Fibroblast of lung (primary cell): ENCODE data around the gene SEPTIN5. TPM values are rescaled to one million over a fixed set of nuclear protein-coding genes. Genes with fewer than 3 reads are reported as not detected.

Source experiments
- DNase-seq, 2 donors: peaks; one replicate each; pipeline versions ENCODE4 v3.0.0 to v3.0.0-alpha.2; 2010; ENCODE audit warnings: low read depth in 2 of 2
- H2AFZ ChIP-seq: 2 replicates; pipeline ENCODE4 v1.5.1; 2012; ENCODE audit warnings: low read length, control low read depth, inconsistent platforms
- H3K27ac ChIP-seq: 2 replicates; pipeline ENCODE4 v1.5.1; 2011; ENCODE audit warnings: low read length, control low read depth; ENCODE audit not compliant: insufficient read depth
- H3K27me3 ChIP-seq: 2 replicates; pipeline ENCODE4 v1.5.1; 2011; ENCODE audit warnings: mild to moderate bottlenecking, low read length; ENCODE audit not compliant: control insufficient read depth, insufficient read depth
- H3K36me3 ChIP-seq: 2 replicates; pipeline ENCODE4 v1.5.1; 2011; ENCODE audit warnings: low read length; ENCODE audit not compliant: control insufficient read depth, insufficient read depth
- H3K4me1 ChIP-seq: 2 replicates; pipeline ENCODE4 v1.5.1; 2011; ENCODE audit warnings: low read length; ENCODE audit not compliant: control insufficient read depth, insufficient read depth; ENCODE audit errors: extremely low read depth
- H3K4me2 ChIP-seq: 2 replicates; pipeline ENCODE4 v1.5.1; 2011; ENCODE audit warnings: low read length, control low read depth; ENCODE audit not compliant: insufficient read depth; ENCODE audit errors: extremely low read depth
- H3K4me3 ChIP-seq, 4 experiments: fragments of 200-600 bp in 1 of 4; sonication (generic) in 1 of 4; replicated peaks in 1 of 4; 2 replicates each; pipeline ENCODE4 v1.5.1; 2011 to 2016; ENCODE audit warnings: low read length in 4 of 4, low read depth in 3 of 4, mild to moderate bottlenecking in 3 of 4, control low read depth in 2 of 4, inconsistent platforms in 1 of 4, mixed read lengths in 1 of 4; ENCODE audit not compliant: insufficient read depth in 1 of 4; ENCODE audit errors: control extremely low read depth in 1 of 4
- H3K79me2 ChIP-seq: 2 replicates; pipeline ENCODE4 v1.5.1; 2012; ENCODE audit warnings: mild to moderate bottlenecking, low read length, inconsistent platforms; ENCODE audit not compliant: control insufficient read depth, insufficient read depth
- H3K9ac ChIP-seq: 2 replicates; pipeline ENCODE4 v1.5.1; 2011; ENCODE audit warnings: mild to moderate bottlenecking, low read length, control low read depth; ENCODE audit not compliant: insufficient read depth
- H3K9me3 ChIP-seq: 2 replicates; pipeline ENCODE4 v1.5.1; 2012; ENCODE audit warnings: low read depth, low read length; ENCODE audit not compliant: control insufficient read depth, insufficient read depth
- H4K20me1 ChIP-seq: 2 replicates; pipeline ENCODE4 v1.5.1; 2011; ENCODE audit warnings: low read length; ENCODE audit not compliant: control insufficient read depth, insufficient read depth; ENCODE audit errors: extremely low read depth
- CTCF ChIP-seq, 2 donors: IDR thresholded peaks in 1 of 2; conservative IDR thresholded peaks in 1 of 2; 1 replicate in 1 of 2; 2 replicates in 1 of 2; pipeline ENCODE4 v1.5.1; 2011 to 2012; ENCODE audit warnings: low read length in 2 of 2, control low read depth in 1 of 2, inconsistent platforms in 1 of 2, low read depth in 1 of 2, mild to moderate bottlenecking in 1 of 2
- EZH2 ChIP-seq: IDR thresholded peaks from 2 replicates; pipeline ENCODE4 v1.5.1; 2012; ENCODE audit warnings: low read length, control low read depth, mild to moderate bottlenecking; ENCODE audit errors: missing control alignments
- polyA plus RNA-seq, 2 donors: library from polyadenylated mRNA; depleted of rRNA in 1 of 2; stranded (reverse) in 1 of 2; unstranded in 1 of 2; fragments of >200 nt; gene quantifications; 2 replicates each; pipeline ENCODE4 v1.2.1, GENCODE V29; 2011 to 2012; ENCODE audit warnings: missing spikeins in 1 of 2
- total RNA-seq: library from RNA; depleted of rRNA; stranded (reverse); fragments of >200 nt; gene quantifications from 2 replicates; pipeline ENCODE4 v1.2.1, GENCODE V29; 2014

The SEPTIN5 gene
- total and polyA plus RNA-seq, 2 donors (not counting 1 experiment from before 2014, with no cell fraction given): 14.5 to 25.8 TPM

DNA sequence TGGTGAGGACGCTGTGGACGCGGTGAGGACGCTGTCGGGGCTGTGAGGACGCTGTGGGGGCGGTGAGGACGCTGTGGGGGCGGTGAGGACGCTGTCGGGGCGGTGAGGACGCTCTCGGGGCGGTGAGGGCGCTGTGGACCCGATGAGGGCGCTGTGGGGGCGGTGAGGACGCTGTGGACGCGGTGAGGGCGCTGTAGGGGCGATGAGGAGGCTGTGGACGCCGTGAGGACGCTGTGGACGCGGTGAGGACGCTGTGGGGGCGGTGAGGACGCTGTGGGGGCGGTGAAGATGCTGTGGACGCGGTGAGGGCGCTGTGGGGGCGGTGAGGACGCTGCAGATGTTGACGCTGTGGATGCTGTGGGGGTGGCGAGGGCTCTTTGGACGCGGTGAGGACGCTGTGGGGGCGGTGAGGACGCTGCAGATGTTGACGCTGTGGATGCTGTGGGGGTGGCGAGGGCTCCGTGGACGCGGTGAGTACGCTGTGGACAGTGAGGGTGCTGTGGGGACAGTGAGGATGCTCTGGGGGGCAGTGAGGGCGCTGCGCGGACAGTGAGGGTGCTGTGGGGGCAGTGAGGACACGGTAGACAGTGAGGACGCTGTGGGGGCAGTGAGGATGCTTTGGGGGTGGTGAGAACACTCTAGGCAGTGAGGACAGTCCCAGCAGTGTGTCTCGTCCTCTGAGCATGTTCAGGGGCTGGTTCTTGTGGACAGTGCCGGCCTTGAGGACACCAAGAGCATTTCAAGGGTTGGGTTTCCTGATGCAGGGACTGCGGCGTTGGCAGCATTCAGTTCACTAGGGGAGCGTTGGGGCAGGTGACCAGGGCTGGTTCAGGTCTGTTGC is 13.2 kb downstream of the SEPTIN5 start:
- H4K20me1 ChIP-seq: no peaks in the 10 kb centered on the region
- no peak overlapping the region for H3K27ac ChIP-seq
- TF ChIP-seq CTCF (conservative IDR thresholded peaks at IDR 0.05 in 1 of 2, IDR thresholded peaks at IDR 0.05 in 1 of 2; ENCODE audit: low read depth in 1 of 2, low read length in 2 of 2): no peak
- no peak for TF ChIP-seq EZH2
- H3K27me3 ChIP-seq: no peaks in the 10 kb centered on the region
- no peak for DNase-seq
- no peaks in the 10 kb centered on the region for H3K4me1 ChIP-seq
- H3K79me2 ChIP-seq: no peaks in the 10 kb centered on the region
- H3K9me3 ChIP-seq: no peaks in the 10 kb centered on the region
- H3K4me3 ChIP-seq: no peak overlapping the region
- no peaks in the 10 kb centered on the region for H3K36me3 ChIP-seq
- H2AFZ ChIP-seq: no peak overlapping the region
- H3K4me2 ChIP-seq: no peak overlapping the region
- H3K9ac ChIP-seq: no peak overlapping the region

DNA sequence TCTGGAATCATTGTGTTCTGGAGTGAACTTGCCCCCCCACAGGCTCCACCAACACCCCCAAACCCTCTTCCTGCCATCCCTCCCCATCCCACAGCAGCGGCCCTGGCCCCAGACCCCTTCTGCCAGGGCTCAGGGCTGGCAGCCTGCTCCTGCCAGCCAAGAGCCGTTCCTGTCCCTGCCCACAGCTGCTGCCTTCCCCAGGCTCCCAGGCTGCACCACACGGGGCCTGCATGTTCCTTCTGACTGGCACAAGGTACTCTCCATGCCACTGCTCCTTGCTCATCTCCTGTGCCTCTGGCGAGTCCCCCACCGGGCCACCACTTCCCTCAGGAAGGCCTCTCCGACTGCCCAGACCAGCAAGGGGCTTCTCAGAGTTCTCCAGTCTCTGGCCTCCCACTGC is 14.0 kb downstream of the SEPTIN5 start:
- Histone ChIP-seq H3K79me2 (no peaks in the 10 kb centered on the region), H3K4me3 (no peak overlapping the region), H3K27ac (no peak overlapping the region), H4K20me1 (no peaks in the 10 kb centered on the region), H3K9ac (no peak overlapping the region), H3K9me3 (no peaks in the 10 kb centered on the region), H3K4me1 (no peaks in the 10 kb centered on the region), H2AFZ (no peak overlapping the region), H3K4me2 (no peak overlapping the region), H3K27me3 (no peaks in the 10 kb centered on the region), H3K36me3 (no peaks in the 10 kb centered on the region)
- no peak for TF ChIP-seq EZH2
- TF ChIP-seq CTCF (conservative IDR thresholded peaks at IDR 0.05 in 1 of 2, IDR thresholded peaks at IDR 0.05 in 1 of 2; ENCODE audit: low read depth in 1 of 2, low read length in 2 of 2): no peak
- DNase-seq: no peak

GRCh38 chr22:19728836-19729235 is 14.5 kb downstream of the SEPTIN5 start:
- no peaks in the 10 kb centered on the region for H4K20me1 ChIP-seq
- H3K4me2 ChIP-seq: no peak overlapping the region
- H2AFZ ChIP-seq: no peak overlapping the region
- no peak for DNase-seq
- H3K9ac ChIP-seq: no peak overlapping the region
- TF ChIP-seq CTCF (conservative IDR thresholded peaks at IDR 0.05 in 1 of 2, IDR thresholded peaks at IDR 0.05 in 1 of 2; ENCODE audit: low read depth in 1 of 2, low read length in 2 of 2) (no peak), EZH2 (no peak)
- H3K79me2 ChIP-seq: no peaks in the 10 kb centered on the region
- H3K27me3 ChIP-seq: no peaks in the 10 kb centered on the region
- no peak overlapping the region for H3K4me3 ChIP-seq
- H3K27ac ChIP-seq: no peak overlapping the region
- H3K9me3 ChIP-seq: no peaks in the 10 kb centered on the region
- H3K36me3 ChIP-seq: no peaks in the 10 kb centered on the region
- no peaks in the 10 kb centered on the region for H3K4me1 ChIP-seq
